Nephron progenitor cell (in vitro differentiated cells): Measurements from ENCODE around the gene CPSF7.
"Not testable (repeated sequence)": the region's sequence is repeated elsewhere in the genome, so short reads cannot be mapped to it uniquely, and the experiment has no call there.

ENCODE experiments used
- DNase-seq: peaks from one replicate; pipeline ENCODE4 v3.0.0; 2021
- H3K27ac Mint-ChIP-seq: 2 replicates; pipeline ENCODE4 v1.8.0; 2021; ENCODE audit warnings: mild to moderate bottlenecking, moderate library complexity, mixed read lengths
- H3K27me3 Mint-ChIP-seq: 2 replicates; pipeline ENCODE4 v1.8.0; 2021; ENCODE audit warnings: mild to moderate bottlenecking, low read depth, mixed read lengths; ENCODE audit not compliant: poor library complexity
- H3K36me3 Mint-ChIP-seq: 2 replicates; pipeline ENCODE4 v1.8.0; 2021; ENCODE audit warnings: low read depth, mixed read lengths
- H3K4me1 Mint-ChIP-seq: 2 replicates; pipeline ENCODE4 v1.8.0; 2021; ENCODE audit warnings: mixed read lengths
- H3K4me3 Mint-ChIP-seq: 2 replicates; pipeline ENCODE4 v1.8.0; 2021; ENCODE audit warnings: mild to moderate bottlenecking, moderate library complexity, mixed read lengths
- H3K9me3 Mint-ChIP-seq: 2 replicates; pipeline ENCODE4 v1.8.0; 2021; ENCODE audit warnings: mild to moderate bottlenecking, moderate library complexity, mixed read lengths
- TF ChIP-seq, protein P1 (sequence below): fragments of 200-600 bp; sonication (generic); IDR thresholded peaks from 2 replicates; pipeline ENCODE4 v1.5.0; 2021; ENCODE audit warnings: antibody characterized with exemption

The CPSF7 gene

DNA sequence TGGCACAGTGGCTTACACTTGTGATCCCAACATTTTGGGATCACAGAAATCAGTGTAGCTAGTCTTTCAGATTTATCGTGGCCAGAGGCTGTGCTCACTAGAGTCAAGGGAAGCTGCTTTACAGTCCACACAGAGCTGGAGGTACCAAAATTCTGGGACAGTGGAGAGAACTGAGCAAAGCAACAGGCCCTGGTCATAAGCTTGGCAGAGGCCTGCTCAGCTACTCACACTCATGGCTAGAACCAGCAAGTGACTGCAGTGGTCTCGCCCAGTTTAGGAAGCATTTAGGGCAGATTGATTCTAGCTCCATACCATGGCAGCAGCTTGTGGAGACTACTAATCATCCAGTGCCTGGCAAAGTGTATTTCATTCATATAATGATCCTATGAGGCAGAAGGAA is 28.6 kb downstream of the CPSF7 start:
- no peak overlapping the region for H3K4me3 Mint-ChIP-seq
- H3K27me3 Mint-ChIP-seq, result no peaks in the 10 kb centered on the region
- no peak for DNase-seq
- TF ChIP-seq, protein P1, sequence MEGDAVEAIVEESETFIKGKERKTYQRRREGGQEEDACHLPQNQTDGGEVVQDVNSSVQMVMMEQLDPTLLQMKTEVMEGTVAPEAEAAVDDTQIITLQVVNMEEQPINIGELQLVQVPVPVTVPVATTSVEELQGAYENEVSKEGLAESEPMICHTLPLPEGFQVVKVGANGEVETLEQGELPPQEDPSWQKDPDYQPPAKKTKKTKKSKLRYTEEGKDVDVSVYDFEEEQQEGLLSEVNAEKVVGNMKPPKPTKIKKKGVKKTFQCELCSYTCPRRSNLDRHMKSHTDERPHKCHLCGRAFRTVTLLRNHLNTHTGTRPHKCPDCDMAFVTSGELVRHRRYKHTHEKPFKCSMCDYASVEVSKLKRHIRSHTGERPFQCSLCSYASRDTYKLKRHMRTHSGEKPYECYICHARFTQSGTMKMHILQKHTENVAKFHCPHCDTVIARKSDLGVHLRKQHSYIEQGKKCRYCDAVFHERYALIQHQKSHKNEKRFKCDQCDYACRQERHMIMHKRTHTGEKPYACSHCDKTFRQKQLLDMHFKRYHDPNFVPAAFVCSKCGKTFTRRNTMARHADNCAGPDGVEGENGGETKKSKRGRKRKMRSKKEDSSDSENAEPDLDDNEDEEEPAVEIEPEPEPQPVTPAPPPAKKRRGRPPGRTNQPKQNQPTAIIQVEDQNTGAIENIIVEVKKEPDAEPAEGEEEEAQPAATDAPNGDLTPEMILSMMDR, result no peak
- H3K4me1 Mint-ChIP-seq, result no peaks in the 10 kb centered on the region
- H3K9me3 Mint-ChIP-seq, result no peaks in the 10 kb centered on the region
- peak overlapping the region; percentile 70 for H3K27ac Mint-ChIP-seq
- peaks cover 78% of the 10 kb centered on the region for H3K36me3 Mint-ChIP-seq

DNA sequence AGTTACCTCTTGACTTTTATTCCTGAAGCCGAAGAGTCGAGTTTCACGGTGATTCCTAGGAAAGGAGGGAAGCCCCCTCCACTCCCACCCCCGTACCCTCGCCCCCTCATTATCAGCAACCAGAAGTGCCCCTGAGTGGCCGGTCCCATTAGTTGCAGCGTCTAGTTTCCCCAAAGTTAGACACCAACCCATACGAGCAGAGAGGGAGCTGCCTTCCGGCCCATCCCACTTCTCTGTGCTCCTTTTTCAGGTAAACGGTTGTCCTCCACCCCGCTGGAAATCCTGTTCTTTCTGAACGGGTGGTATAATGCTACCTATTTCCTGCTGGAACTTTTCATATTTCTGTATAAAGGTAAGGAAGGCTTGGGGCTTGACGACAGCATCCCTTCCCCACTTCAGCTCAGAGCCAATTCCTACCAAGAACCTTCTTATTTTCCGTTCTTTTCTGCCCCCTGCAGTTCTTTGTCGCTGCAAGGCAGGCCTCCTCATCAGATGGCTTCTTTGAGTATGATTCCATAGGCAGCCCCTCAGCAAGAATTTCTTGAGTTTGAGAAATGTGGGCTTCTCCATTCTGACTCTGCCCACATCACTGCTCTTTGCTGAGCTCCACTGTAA is 36.7 kb downstream of the CPSF7 start:
- H3K4me1 Mint-ChIP-seq, result peaks cover 20% of the 10 kb centered on the region
- peaks cover 18% of the 10 kb centered on the region for H3K27me3 Mint-ChIP-seq
- H3K36me3 Mint-ChIP-seq, result peaks cover 52% of the 10 kb centered on the region
- peak overlapping the region; percentile 96 for H3K4me3 Mint-ChIP-seq
- H3K9me3 Mint-ChIP-seq, result peaks cover 36% of the 10 kb centered on the region
- H3K27ac Mint-ChIP-seq, result peak overlapping the region; percentile 93
- TF ChIP-seq, protein P1, result no peak
- DNase-seq, result peak; percentile 10

- TF ChIP-seq, protein P1, result no peak
- Mint-ChIP-seq H3K9me3 (peaks cover 34% of the 10 kb centered on the region), H3K4me1 (peaks cover 20% of the 10 kb centered on the region), H3K36me3 (peaks cover 22% of the 10 kb centered on the region), H3K27ac (no peak overlapping the region), H3K4me3 (no peak overlapping the region), H3K27me3 (peaks cover 24% of the 10 kb centered on the region)
- no peak for DNase-seq
Measured at GRCh38 chr11:61390161-61390560, 39.6 kb downstream of the CPSF7 start.

DNA sequence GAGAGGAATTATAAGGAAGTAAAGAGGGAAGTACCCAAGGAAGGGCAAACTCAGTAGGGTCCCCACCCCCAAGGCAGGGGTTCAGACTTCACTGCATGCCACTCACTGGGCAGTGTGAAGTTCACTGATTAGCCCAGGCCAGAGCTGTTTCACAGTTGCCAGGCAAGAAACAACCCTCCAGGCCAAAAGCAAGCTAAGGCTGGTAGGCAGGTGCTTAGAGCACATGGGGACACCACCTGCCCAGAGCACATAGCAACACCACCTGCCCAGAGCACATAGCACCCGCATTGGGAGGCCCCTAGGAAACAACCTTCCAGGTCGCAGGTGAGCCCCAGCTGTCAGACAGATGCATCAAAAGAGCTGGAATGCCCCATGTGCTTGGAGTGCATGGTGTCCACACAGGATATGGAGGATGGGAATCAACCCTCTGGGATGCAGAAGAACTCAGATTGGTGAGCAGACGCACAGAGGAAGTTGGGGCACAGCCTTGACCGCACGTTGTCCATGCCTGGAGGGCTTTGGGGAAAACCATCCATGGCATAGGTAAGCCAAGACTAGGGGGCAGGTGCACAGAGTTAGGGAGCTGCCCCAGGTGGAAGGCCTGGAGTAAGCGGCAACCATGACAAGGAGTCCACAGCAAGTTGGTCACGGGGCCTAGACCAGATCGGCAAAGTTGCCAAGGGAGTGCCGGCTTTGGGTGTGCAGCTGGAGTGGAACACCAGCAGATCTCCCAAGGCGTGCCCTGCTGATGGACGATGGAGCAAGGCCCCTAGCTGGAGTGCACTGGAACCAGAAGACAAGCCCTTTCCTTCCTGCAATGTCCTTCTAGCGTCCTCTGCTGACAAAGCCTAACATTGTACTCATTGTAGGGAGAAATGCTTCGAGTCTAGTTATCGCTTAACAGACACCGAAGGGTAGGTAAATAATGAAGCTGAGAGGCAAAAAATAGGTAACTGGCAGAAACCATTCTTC is 45.2 kb downstream of the CPSF7 start:
- H3K27ac Mint-ChIP-seq, result no peak overlapping the region
- H3K36me3 Mint-ChIP-seq, result peaks cover 6% of the 10 kb centered on the region
- no peak overlapping the region for H3K4me3 Mint-ChIP-seq
- H3K4me1 Mint-ChIP-seq, result no peaks in the 10 kb centered on the region
- peaks cover 5% of the 10 kb centered on the region for H3K9me3 Mint-ChIP-seq
- no peak for DNase-seq
- H3K27me3 Mint-ChIP-seq, result peaks cover 16% of the 10 kb centered on the region
- TF ChIP-seq, protein P1, result no peak

DNA sequence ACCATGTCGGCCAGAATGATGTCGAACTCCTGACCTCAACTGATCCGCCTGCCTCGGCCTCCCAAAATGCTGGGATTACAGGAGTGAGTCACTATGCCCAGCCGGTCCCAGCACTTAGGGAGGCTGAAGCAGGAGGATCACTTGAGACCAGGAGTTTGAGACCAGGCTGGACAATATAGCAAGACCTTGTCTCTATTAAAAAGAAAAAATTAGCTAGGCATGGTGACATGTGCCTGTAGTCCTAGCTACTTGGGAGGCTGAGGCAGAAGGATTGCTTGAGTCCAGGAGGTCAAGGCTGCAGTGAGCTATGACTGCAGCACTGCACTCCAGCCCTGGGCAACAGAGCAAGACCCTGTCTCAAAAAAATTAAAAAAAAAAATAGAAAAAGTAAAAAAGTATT is 45.9 kb downstream of the CPSF7 start:
- H3K9me3 Mint-ChIP-seq, DNase-seq: not testable (repeated sequence)
- peaks cover 12% of the 10 kb centered on the region for H3K27me3 Mint-ChIP-seq

DNA sequence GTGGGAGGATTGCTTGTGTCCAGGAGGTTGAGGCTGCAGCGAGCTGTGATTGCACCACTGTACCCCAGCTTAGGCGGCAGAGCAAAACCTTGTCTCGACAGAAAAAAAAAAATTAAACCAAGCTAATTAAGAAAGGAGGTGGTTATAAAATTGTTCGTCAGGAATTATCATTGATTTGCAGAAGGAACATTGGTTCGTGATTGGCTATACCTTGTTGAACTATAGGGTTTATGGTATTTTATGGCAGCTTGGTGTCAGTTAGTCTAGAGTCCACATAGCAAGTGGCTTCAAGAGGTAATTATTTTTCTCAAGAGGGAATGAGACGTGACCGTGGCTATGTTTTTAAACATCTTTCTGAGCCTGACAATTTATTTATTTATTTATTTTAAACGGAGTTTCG is 48.9 kb downstream of the CPSF7 start:
- H3K9me3 Mint-ChIP-seq, result no peaks in the 10 kb centered on the region
- no peak for DNase-seq
- H3K36me3 Mint-ChIP-seq, result peaks cover 22% of the 10 kb centered on the region
- no peak overlapping the region for H3K27ac Mint-ChIP-seq
- TF ChIP-seq, protein P1, result no peak
- no peaks in the 10 kb centered on the region for H3K27me3 Mint-ChIP-seq
- H3K4me1 Mint-ChIP-seq, result no peaks in the 10 kb centered on the region
- no peak overlapping the region for H3K4me3 Mint-ChIP-seq

More for the DNA sequence above, 45.9 kb downstream of the CPSF7 start:
- not testable (repeated sequence) for H3K4me3 Mint-ChIP-seq, H3K27ac Mint-ChIP-seq, H3K36me3 Mint-ChIP-seq, H3K4me1 Mint-ChIP-seq
